K562 (cell line): Measurements from ENCODE around the gene FBXO4. TPM values are rescaled to one million over a fixed set of nuclear protein-coding genes. Genes with fewer than 3 reads are reported as not detected.

Experiments used
- ARID1B ChIP-seq: fragments of 450-650 bp; IDR thresholded peaks from 2 replicates; pipeline ENCODE4 v1.6.1; 2016; ENCODE audit warnings: antibody characterized with exemption, mild to moderate bottlenecking, inconsistent platforms
- ARID3A ChIP-seq: IDR thresholded peaks from 2 replicates; pipeline ENCODE4 v1.6.1; 2012; ENCODE audit warnings: low read depth, low read length, improper control_type of control experiment, borderline replicate concordance
- CBX2 ChIP-seq: fragments of 200-600 bp; sonication (generic); IDR thresholded peaks from one replicate; pipeline ENCODE4 v1.6.1; 2012; ENCODE audit warnings: mild to moderate bottlenecking, low read length, inconsistent platforms; ENCODE audit not compliant: insufficient read depth, poor library complexity, severe bottlenecking
- CBX5 ChIP-seq: IDR thresholded peaks from 2 replicates; pipeline ENCODE4 v1.6.1; 2014; ENCODE audit warnings: low read depth, borderline replicate concordance
- DNMT1 ChIP-seq: fragments of 450-650 bp; IDR thresholded peaks from 2 replicates; pipeline ENCODE4 v1.6.1; 2016; ENCODE audit warnings: antibody characterized with exemption, mild to moderate bottlenecking
- HDAC2 ChIP-seq: fragments of 450-650 bp; IDR thresholded peaks from 2 replicates; pipeline ENCODE4 v1.6.1; 2016; ENCODE audit warnings: mild to moderate bottlenecking
- LCOR ChIP-seq: sonication (generic); formaldehyde crosslinking; IDR thresholded peaks from 2 replicates; pipeline ENCODE4 v1.8.0; 2022; ENCODE audit warnings: mild to moderate bottlenecking, missing genetic modification reagents
- MEF2D ChIP-seq: conservative IDR thresholded peaks from 2 replicates; pipeline ENCODE4 v1.6.1; 2016; ENCODE audit warnings: low read depth, missing genetic modification characterization, missing compliant biosample characterization
- POLR2G ChIP-seq: fragments of 200-400 bp; formaldehyde crosslinking; IDR thresholded peaks from 2 replicates; pipeline ENCODE4 v1.6.1; 2017; ENCODE audit warnings: low read depth, mild to moderate bottlenecking, antibody characterized with exemption, low read length, moderate library complexity
- XRCC5 ChIP-seq: fragments of 200-400 bp; formaldehyde crosslinking; IDR thresholded peaks from 2 replicates; pipeline ENCODE4 v1.6.1; 2017; ENCODE audit warnings: low read depth, mild to moderate bottlenecking, low read length
- ZBTB40 ChIP-seq, 2 experiments: fragments of 450-650 bp in 1 of 2; sonication (generic) in 1 of 2; formaldehyde crosslinking in 1 of 2; IDR thresholded peaks; 2 replicates each; pipeline versions ENCODE4 v1.7.1 to v1.9.0; 2016 to 2022; ENCODE audit warnings: inconsistent platforms in 1 of 2, mild to moderate bottlenecking in 1 of 2, missing genetic modification reagents in 1 of 2
- ZNF347 ChIP-seq: fragments of 450-650 bp; formaldehyde crosslinking; IDR thresholded peaks from 2 replicates; pipeline ENCODE4 v1.4.0; 2020; ENCODE audit warnings: low read depth, mild to moderate bottlenecking, moderate library complexity
- ZNF785 ChIP-seq: fragments of 250-450 bp; sonication (Bioruptor Pico); IDR thresholded peaks from 2 replicates; pipeline ENCODE4 v1.4.0; 2020; ENCODE audit warnings: mild to moderate bottlenecking
- ZNF79 ChIP-seq: fragments of 250-450 bp; sonication (Bioruptor Pico); IDR thresholded peaks from 2 replicates; pipeline ENCODE4 v1.4.0; 2020; ENCODE audit warnings: low read depth, mild to moderate bottlenecking, moderate library complexity
- polyA plus RNA-seq, 8 experiments: library from polyadenylated mRNA; depleted of rRNA in 4 of 8; stranded (reverse) in 5 of 8; unstranded in 3 of 8; fragments of >200 nt; fragmentation: Nextera tagmentation in 2 of 8; fragmentation: Illumina TruSeq in 1 of 8; extraction: Ambion mirVana in 2 of 8; extraction: Trizol in 1 of 8; gene quantifications; 2 replicates each; pipeline versions ENCODE4 v1.2.1 to v1.2.3, GENCODE V29; 2011 to 2014; ENCODE audit warnings: inconsistent platforms in 1 of 8, missing spikeins in 1 of 8
- total RNA-seq, 7 experiments: library from RNA; depleted of rRNA in 6 of 7; stranded (reverse); fragments of >200 nt in 6 of 7; fragmentation: Illumina TruSeq in 2 of 7; extraction: Trizol in 2 of 7; gene quantifications; 2 replicates each; pipeline versions ENCODE4 v1.2.1 to v1.2.3, GENCODE V29; 2011 to 2021; ENCODE audit warnings: low replicate concordance in 1 of 7

Gene FBXO4
- total and polyA plus RNA-seq, 9 of the 15 experiments (the other 6 are each of a cell fraction or from before 2014, with no cell fraction given), result 5.9 to 33.4 (median 19.6) TPM

GRCh38 chr5:41903892-41904799 is 20.9 kb upstream of the FBXO4 start, which contains the start of gene RIMOC1 (continued):
- TF ChIP-seq ZBTB40 (IDR thresholded peaks at IDR 0.05) (peak; percentile 91), ZBTB40 (CRISPR knock-in tag; IDR thresholded peaks at IDR 0.05) (no peak), LCOR (CRISPR knock-in tag) (peak; percentile 66; the same call in 1 of the 2 replicates), CBX5 (no peak), XRCC5 (peak; percentile 43), MEF2D (tag) (0 out of 2 replicates have a peak, but pooled peaks have one; percentile 45), CBX2 (no peak), POLR2G (peak; percentile 98), ARID3A (no peak), ZNF79 (CRISPR knock-in tag) (no peak), ZNF347 (no peak), ARID1B (peak; percentile 64), HDAC2 (peak; percentile 88), ZNF785 (CRISPR knock-in tag) (no peak), DNMT1 (0 out of 2 replicates have a peak, but pooled peaks have one; percentile 70)
